Hepatocyte (in vitro differentiated cells): ENCODE results near the gene MACROD2.

Experiments used
- EZH2 ChIP-seq: fragments of 200-600 bp; sonication (generic); IDR thresholded peaks from 2 replicates; pipeline ENCODE4 v1.6.1; 2016; ENCODE audit warnings: antibody characterized with exemption, mild to moderate bottlenecking, borderline replicate concordance
- EZH2phosphoT487 ChIP-seq: fragments of 200-600 bp; sonication (generic); IDR thresholded peaks from one replicate; pipeline ENCODE4 v1.6.1; 2018; ENCODE audit warnings: antibody characterized with exemption, mild to moderate bottlenecking, low read depth, moderate library complexity; ENCODE audit not compliant: unreplicated experiment, severe bottlenecking
- TF ChIP-seq, protein P1 (sequence below): fragments of 200-600 bp; sonication (generic); IDR thresholded peaks from 2 replicates; pipeline ENCODE4 v1.5.1; 2016; ENCODE audit warnings: antibody characterized with exemption, mild to moderate bottlenecking; ENCODE audit not compliant: poor library complexity

DNA sequence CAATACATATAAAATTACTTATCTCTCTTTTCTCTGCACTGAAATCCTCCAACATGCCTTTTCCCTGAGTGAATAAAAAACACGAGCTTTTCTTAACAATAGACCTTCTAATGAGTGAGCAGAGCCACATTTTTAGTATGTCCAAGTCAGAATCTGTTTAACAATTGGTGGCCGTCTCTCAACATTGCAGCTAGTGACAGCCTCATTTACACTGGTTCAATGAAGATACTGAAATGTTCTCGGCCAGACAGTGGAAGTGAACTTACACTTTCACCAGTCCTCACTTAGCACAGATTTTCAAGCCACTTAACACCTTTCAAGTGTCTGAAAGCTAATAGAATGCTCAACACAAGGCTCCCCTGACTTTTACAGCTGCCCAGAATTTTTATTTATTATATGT, 1810.8 kb downstream of the MACROD2 start:
- TF ChIP-seq, protein P1, sequence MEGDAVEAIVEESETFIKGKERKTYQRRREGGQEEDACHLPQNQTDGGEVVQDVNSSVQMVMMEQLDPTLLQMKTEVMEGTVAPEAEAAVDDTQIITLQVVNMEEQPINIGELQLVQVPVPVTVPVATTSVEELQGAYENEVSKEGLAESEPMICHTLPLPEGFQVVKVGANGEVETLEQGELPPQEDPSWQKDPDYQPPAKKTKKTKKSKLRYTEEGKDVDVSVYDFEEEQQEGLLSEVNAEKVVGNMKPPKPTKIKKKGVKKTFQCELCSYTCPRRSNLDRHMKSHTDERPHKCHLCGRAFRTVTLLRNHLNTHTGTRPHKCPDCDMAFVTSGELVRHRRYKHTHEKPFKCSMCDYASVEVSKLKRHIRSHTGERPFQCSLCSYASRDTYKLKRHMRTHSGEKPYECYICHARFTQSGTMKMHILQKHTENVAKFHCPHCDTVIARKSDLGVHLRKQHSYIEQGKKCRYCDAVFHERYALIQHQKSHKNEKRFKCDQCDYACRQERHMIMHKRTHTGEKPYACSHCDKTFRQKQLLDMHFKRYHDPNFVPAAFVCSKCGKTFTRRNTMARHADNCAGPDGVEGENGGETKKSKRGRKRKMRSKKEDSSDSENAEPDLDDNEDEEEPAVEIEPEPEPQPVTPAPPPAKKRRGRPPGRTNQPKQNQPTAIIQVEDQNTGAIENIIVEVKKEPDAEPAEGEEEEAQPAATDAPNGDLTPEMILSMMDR, result no peak
- TF ChIP-seq EZH2phosphoT487 (no peak), EZH2 (no peak)
